SW480 (cell line): ENCODE measurements around the gene UNC45B.
A peak's percentile ranks its signal among the peaks of the same experiment; 100 is the strongest.
"Not testable (repeated sequence)": the region's sequence is repeated elsewhere in the genome, so short reads cannot be mapped to it uniquely, and the experiment has no call there.

Source experiments
- DNase-seq: peaks from one replicate; pipeline ENCODE4 v3.0.0-alpha.2; 2016; ENCODE audit warnings: low spot score

The UNC45B gene

GRCh38 chr17:35170968-35171771 is 23.6 kb downstream of the UNC45B start:
- DNase-seq = peak; percentile 40

GRCh38 chr17:35171834-35172233 is 24.2 kb downstream of the UNC45B start:
- DNase-seq = no peak

- not testable (repeated sequence) for DNase-seq
Measured at GRCh38 chr17:35172321-35172720, 24.7 kb downstream of the UNC45B start.

DNA sequence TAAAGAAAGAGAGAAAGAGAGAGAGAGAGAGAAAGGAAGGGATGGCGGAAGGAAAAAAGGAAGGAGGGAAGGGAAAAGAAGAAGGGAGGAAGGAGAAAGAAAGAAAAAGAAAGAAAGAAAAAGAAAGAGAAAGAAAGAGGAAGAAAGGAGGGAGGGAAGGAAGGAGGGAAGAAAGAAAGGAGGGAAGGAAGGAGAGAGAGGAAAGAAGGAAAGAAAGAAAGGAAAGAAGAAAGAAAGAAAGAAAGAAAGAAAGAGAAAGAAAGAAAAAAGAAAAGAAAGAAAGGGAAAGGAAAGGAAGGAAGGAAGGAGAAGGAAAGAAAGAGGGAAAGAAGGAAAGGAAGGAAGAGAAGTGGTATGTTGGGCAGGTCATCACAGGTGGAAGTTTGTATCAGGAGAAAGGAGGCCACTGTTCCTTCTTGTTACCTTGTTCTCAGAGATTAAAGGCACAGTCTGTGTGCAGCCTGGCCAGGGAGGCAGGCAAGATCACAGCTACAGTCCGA is 27.3 kb downstream of the UNC45B start:
- no peak for DNase-seq

DNA sequence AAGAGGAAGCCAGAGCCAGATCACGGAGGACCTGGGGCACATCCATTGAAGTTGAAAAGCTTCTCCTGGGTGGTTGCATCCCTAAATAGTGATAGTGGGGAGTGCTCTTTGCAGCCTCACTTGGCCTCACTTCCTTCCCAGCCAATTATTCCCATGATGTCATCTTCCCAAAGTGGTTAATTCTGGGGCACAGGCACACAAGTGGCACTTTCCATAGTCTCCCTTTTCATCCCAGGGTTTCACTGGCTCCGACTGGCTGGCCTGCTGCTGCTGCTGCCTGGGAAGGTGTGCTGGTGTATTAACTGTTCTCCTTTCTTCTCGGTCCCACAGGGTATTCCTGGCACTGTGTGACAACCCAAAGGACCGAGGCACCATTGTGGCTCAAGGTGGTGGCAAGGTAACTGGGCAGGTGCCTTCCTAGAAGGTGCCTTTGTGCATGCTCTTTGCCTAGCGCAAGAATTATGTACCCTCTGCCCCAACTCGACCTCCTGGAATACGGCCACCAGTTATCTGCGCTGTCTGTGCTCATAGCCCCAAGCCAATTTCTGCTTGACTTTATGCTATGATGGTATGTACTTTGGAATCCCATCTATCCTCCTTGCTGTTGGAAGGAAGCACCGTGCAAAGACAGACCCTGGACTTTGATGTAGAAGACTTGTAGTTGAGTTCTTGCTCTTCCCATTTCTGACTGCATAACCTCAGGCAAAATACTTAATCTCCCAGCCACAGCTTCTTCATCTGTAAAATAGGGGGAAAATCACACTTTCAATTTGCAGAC is 28.2 kb downstream of the UNC45B start:
- no peak for DNase-seq

DNA sequence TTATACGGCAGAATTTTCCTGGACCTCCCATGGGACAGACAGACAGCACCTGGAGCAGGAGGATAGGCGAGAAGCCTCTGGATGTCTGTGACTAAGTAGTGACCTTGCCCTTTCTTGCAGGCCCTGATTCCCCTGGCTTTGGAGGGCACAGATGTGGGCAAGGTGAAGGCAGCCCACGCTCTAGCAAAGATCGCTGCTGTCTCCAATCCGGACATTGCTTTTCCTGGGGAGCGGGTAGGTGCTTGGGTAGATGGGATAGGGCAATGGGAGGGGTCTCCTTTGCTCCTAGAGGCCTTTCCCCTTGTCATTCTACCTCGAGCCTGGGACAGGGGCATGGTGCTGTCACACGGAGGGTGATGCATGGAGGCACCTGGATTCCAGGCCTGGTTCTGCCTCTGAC is 29.3 kb downstream of the UNC45B start:
- no peak for DNase-seq

- not testable (repeated sequence) for DNase-seq
Measured at GRCh38 chr17:35179379-35179778, 31.8 kb downstream of the UNC45B start.

DNA sequence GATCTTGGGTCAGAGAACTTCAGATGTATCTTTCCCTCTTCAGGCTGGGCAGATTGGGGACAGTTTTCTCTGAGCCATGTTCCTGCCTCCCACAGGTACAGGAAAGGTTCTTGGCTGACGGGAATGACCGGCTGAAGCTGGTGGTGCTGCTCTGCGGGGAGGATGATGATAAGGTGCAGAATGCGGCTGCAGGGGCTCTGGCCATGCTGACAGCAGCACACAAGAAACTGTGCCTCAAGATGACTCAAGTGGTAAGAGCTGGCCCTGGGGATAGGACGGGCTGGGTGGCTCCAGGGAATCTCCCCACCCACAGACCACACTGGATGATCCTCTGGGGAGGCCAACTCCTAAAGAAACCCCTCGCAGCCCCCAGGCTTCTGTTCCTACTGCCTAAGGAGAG is 35.7 kb downstream of the UNC45B start:
- DNase-seq = no peak

DNA sequence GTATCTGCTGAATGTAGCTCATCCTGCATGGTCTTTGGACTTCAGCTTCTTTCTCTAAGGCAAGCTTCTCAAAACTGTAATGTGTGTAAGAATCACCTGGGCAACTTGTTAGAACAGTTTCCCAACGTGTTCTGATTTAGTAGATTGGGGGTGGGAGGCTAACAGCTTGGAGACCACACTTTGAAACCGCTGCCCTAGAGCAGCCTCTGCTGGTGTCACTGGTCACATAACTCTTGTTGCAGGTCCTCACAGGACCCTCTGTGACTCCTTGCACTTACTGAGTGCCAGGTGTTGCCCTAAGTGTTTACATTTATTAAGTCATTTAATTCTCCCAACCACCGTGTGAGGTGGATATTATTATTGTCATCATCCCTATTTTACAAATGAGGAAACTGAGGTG is 36.7 kb downstream of the UNC45B start:
- DNase-seq = no peak

DNA sequence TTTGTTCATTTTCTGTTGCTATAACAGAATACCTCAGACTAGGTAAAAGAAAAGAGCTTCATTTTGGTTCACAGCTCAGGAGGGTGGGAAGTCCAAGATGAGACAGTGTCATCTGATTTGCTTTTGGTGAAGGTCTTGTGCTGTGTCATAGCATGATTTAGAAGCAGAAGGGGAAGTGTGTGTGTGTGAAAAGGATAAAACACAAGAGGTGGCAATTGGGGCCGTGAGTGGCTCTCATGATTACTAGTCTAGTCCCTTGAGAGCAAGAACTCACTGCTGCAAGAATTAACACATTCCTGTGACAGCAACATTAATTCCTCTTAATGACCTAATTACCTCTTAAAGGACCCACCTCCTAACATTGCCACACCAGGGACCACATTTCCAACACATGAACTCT is 38.2 kb downstream of the UNC45B start:
- no peak for DNase-seq

DNA sequence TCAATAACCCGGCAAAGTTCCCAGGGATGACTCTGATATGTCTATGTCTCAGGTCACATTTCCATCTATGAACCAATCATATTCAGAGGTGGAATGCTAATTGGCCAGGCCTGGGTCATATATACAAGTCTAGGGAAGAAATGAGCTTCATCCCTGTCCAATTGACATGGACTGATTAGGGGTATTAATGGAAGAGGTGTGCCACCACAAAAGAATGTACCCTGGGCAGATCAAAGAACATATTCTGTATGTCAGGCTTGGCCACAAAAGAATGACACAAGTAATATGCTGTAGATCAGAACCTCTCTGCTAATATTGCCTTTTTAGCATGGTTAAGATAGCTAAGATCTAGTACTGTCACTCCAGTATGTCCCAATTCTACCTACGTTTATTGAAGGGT is 39.9 kb downstream of the UNC45B start:
- DNase-seq = peak; percentile 95

DNA sequence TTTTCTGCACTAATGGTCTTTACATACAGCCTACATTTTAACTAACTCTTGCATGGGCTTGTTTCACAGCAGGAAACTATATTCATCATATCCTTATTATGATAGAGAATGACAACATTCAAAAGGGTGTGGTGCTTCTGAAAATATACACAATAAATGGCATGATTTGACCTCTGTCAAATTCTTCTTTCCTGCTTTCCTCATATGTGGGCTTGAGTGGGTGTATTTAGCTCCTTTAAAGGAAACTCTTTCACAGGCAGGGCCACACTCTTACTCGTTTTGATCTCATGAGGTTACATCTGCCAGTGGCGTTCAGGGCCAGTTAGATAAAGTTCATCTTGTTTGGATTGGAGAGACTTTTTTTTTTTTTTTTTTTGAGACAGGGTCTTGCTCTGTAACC is 40.5 kb downstream of the UNC45B start:
- peak; percentile 85 for DNase-seq

- no peak for DNase-seq
Measured at GRCh38 chr17:35189291-35189690, 41.7 kb downstream of the UNC45B start.

GRCh38 chr17:35191001-35191695 is 43.5 kb downstream of the UNC45B start:
- no peak for DNase-seq

DNA sequence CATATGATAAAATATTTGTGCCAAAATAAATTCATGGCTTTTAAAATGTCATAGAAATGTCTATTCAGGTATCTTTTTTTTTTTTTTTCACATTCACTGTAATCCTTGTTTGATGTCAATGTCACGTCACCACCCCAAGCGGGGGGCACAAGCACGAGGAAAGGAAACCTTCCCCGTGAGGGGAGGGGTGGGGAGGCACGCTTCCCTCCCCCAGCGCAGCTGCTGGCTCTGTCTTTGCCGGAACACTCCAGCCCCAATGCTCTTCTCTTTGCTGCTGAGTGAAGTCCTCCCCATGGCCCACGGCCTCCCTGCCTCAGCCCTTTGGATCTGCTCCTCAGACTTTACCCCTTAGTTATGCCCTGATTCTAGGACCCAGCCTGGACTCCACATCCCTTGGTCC is 45.1 kb downstream of the UNC45B start:
- no peak for DNase-seq

- not testable (repeated sequence) for DNase-seq
Measured at GRCh38 chr17:35194001-35194400, 46.4 kb downstream of the UNC45B start, which contains the start of gene SLC35G3. TSS of gene SLC35G3 (minus strand) at chr17:35194393. CDS start at chr17:35194307, 86 bp downstream.

DNA sequence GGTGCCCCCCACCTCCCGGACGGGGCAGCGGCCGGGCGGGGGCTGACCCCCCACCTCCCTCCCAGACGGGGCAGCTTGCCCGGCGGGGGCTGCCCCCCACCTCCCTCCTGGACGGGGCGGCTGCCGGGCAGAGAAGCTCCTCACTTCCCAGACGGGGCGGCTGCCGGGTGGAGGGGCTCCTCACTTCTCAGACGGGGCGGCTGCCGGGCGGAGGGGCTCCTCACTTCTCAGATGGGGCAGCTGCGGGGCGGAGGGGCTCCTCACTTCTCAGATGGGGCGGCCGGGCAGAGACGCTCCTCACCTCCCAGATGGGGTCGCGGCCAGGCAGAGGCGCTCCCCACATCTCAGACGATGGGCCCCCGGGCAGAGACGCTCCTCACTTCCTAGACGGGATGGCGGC is 47.4 kb downstream of the UNC45B start:
- not testable (repeated sequence) for DNase-seq

DNA sequence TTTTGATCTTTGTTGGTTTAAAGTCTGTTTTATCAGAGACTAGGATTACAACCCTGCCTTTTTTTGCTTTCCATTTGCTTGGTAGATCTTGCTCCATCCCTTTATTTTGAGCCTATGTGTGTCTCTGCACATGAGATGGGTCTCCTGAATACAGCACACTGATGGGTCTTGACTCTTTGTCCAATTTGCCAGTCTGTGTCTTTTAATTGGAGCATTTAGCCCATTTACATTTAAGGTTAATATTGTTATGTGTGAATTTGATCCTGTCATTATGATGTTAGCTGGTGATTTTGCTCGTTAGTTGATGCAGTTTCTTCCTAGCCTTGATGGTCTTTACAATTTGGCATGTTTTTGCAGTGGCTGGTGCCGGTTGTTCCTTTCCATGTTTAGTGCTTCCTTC is 55.0 kb downstream of the UNC45B start:
- not testable (repeated sequence) for DNase-seq

- no peak for DNase-seq
Measured at GRCh38 chr17:35210741-35211140, 63.1 kb downstream of the UNC45B start.

DNA sequence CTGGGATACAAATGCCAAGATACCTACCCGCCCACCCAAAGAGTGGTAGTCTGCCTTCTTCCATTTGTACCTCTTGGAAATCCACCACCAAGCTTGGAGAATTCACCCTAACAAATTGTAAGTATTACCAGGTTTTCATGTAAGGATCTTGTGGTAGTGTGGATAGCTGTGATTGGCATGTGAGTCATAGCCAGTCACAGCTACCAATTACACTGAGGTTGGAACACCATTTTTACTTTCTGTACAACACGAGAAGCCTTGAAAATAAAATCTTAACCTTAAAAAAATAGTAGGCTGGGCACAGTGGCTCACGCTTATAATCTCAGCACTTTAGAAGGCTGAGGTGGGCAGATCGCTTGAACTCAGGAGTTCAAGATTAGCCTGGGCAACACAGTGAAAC is 65.1 kb downstream of the UNC45B start:
- no peak for DNase-seq

GRCh38 chr17:35213412-35213940 is 65.9 kb downstream of the UNC45B start:
- no peak for DNase-seq

DNA sequence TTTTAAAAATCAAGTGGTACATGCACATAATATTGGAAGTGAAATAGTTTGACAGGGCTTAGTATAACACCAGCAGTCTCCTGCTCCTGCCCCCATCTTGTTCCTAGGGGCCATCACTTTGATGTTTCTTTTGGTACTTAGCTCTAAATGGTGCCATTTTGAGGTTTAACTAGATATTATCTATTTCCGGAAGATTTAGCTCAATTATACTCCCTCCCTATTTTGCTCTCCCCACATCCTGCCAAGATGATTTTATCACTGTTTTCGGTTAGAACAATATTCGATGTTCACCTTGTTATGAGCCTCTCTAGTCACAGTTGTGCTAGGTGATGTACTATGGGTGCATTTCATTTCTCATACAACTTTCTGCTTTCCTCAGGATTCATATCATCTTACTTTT is 66.6 kb downstream of the UNC45B start:
- no peak for DNase-seq
